Fibroblast of the aortic adventitia (primary cell): ENCODE data around the gene ARFGEF3. TPM values are rescaled to one million over a fixed set of nuclear protein-coding genes. Genes with fewer than 3 reads are reported as not detected.

Source experiments
- DNase-seq: peaks from one replicate; pipeline ENCODE4 v3.0.0-alpha.2; 2010; ENCODE audit warnings: low read depth
- H3K4me3 ChIP-seq: 2 replicates; pipeline ENCODE4 v1.5.1; 2011; ENCODE audit warnings: low read depth, mild to moderate bottlenecking, control low read depth, low read length, moderate library complexity
- total RNA-seq: library from RNA; depleted of rRNA; stranded (reverse); fragments of >200 nt; gene quantifications from 2 replicates; pipeline ENCODE4 v1.2.3, GENCODE V29; 2012; ENCODE audit warnings: low replicate concordance
- TF ChIP-seq, protein P1 (sequence below): IDR thresholded peaks from 2 replicates; pipeline ENCODE4 v1.5.1; 2011; ENCODE audit warnings: mild to moderate bottlenecking, low read length, control low read depth, inconsistent platforms; ENCODE audit not compliant: insufficient read depth

The ARFGEF3 gene
- total RNA-seq, 1 donor, result 0.09 TPM

DNA sequence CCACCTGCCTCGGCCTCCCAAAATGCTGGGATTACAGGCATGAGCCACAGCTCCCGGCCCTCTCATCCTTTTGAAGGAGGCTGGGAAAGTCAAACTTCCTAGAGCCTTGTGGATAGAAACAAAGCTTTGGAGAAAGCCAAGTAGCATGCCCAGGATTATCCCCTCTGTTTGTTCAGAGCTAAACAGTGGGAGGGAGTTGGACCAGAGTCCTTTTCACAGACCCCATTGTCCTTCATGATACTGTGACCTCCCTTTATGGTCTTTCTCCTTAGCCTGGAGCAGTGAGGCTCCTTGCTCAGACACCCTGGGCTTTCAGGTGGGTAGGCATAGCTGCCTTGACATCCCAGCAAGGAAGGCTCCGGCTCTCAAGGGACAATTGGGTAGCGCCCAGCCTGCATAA lies 25.4 kb downstream of the ARFGEF3 start:
- H3K4me3 ChIP-seq, result no peak overlapping the region
- no peak for DNase-seq
- TF ChIP-seq, protein P1, sequence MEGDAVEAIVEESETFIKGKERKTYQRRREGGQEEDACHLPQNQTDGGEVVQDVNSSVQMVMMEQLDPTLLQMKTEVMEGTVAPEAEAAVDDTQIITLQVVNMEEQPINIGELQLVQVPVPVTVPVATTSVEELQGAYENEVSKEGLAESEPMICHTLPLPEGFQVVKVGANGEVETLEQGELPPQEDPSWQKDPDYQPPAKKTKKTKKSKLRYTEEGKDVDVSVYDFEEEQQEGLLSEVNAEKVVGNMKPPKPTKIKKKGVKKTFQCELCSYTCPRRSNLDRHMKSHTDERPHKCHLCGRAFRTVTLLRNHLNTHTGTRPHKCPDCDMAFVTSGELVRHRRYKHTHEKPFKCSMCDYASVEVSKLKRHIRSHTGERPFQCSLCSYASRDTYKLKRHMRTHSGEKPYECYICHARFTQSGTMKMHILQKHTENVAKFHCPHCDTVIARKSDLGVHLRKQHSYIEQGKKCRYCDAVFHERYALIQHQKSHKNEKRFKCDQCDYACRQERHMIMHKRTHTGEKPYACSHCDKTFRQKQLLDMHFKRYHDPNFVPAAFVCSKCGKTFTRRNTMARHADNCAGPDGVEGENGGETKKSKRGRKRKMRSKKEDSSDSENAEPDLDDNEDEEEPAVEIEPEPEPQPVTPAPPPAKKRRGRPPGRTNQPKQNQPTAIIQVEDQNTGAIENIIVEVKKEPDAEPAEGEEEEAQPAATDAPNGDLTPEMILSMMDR, result no peak

DNA sequence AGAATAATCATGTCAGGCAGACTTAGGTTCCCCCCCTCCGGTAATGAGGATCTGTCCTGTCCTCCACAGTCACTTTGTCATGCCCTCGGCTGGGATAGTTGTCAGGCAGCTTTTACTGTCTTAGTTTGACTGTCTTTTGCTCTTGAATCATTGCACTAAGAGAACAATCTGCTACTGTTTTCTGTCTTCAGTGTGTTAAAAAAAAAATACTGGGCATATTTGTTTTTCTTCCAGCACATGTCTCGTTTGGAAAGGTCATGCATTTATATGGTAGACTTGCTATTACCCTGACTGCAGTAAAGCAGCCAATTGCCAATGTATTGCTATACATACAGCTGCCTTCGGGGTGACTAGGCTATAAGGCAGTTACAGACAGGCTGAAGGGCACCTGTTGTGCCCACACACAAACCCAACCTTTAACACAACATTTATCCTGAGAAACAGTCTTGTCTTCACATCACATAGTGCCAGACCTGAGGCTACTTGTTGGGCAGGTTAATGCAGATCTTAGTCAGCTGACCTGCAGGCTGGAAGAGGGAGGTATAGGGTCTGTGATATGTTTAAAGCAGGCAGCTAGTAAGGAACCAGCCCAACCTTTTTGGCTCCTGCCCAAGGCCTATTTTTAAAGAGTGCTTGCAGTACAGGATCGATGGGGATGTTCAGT lies 26.7 kb downstream of the ARFGEF3 start:
- H3K4me3 ChIP-seq, result no peak overlapping the region
- no peak for DNase-seq
- TF ChIP-seq, protein P1, result no peak

DNA sequence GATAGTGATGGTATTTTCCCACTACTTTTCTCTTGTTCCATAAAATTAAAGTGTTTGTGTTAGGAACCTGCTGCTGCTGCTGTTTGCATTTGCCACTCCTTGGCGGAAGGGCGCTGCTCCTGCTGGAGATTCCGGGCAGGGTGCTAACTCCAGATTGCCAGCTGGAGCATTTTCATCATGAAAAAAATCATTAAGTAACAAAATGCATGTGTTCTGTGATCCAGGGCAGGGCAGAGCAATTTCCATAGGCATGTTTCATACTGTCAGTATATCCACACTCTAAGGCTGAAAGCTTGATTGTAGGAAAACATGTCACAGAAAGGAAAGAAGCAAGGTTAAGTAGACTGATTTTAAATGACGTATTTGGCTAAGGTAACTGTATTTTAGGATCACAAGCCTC lies 32.5 kb downstream of the ARFGEF3 start:
- no peak overlapping the region for H3K4me3 ChIP-seq
- TF ChIP-seq, protein P1, result no peak
- no peak for DNase-seq

DNA sequence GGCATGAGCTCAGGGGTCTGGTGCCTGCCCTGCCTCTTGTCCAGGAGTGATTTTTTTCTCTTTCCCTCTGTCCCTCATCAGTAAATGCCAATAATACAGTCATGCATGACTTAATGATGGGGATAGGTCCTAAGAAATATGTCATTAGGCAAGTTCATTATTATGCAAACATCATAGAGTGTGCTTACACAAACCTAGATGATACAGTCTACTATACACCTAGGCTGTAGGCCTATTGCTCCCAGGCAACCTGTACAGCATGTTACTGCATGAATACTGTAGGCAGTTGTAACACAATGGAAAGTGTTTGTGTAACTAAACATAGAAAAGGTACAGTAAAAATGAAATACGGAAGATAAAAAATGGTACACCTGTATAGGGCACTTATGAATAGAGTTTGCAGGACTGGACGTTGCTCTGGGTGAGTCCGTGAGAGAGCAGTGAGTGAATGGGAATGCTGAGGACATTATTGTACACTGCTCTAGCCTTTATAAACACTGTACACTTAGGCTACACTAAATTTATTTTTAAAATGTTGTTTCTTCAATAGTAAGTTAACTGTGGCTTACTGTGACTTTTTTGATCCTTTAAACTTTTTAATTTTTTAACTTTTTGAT lies 34.5 kb downstream of the ARFGEF3 start:
- DNase-seq, result no peak
- TF ChIP-seq, protein P1, result no peak
- no peak overlapping the region for H3K4me3 ChIP-seq

DNA sequence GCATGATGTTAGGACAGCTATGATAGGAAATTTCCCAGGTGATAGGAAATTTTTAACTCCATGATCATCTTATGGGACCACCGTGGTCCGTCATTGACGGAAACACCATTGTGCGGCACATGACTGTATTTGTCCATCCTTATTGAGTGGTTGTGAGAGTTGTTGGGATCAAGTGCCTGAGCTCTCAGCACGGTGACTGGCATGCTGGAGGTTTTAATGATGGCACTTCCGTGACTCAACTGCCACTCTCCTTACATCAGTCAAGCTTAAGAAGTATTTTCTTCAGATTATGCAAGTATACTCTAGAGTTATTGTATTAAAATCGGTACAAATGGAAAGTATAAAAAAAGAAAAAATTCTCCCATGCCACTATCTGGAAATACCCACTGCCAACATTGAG lies 35.8 kb downstream of the ARFGEF3 start:
- no peak for DNase-seq
- TF ChIP-seq, protein P1, result no peak
- no peak overlapping the region for H3K4me3 ChIP-seq

DNA sequence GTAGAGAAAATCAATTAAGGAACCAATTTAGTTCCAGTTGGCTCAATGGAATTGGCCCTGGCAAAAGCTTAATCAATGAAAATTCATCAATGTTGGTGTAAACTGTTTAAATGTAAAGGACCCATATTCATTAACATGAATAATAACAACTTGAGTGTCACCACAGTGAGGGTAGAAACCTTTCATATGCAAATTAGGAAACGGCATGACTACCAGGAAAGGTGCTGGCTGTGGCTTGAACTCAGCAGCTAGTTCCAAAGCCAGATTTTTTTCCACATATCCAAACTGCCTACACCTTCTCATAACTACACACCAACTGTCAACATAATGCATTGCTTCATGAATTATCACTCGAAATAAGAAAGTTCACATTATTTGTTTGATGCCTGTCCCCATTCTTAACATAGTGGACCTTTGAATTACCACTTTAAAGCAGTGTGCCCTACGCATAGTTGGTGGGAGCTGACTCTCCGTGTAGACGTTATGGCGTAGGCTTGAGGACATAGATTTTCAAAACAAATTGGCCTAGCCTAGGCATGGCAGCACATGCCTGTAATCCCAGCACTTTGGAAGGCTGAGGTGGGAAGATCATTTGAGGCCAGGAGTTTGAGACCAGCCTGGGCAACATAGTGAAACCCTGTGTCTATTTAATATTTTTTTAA lies 36.8 kb downstream of the ARFGEF3 start:
- DNase-seq, result no peak
- TF ChIP-seq, protein P1, result no peak
- H3K4me3 ChIP-seq, result no peak overlapping the region
